SK-N-SH treated with all-trans-retinoic acid at 6 μM for 48 hours (cell line): ENCODE data around the gene ATL3.

Source experiments
- ATAC-seq: fragments of 200-7000 bp; cut with Tn5 transposase; 3 replicates; pipeline ENCODE4 v1.9.1; 2020; ENCODE audit warnings: mild to moderate bottlenecking, moderate library complexity
- ARNTL ChIP-seq: fragments of 450-650 bp; formaldehyde crosslinking; IDR thresholded peaks from 2 replicates; pipeline ENCODE4 v1.5.0; 2020; ENCODE audit warnings: low read depth, mild to moderate bottlenecking, moderate library complexity, borderline replicate concordance
- CREB5 ChIP-seq: fragments of 250-450 bp; sonication (Bioruptor Pico); IDR thresholded peaks from 2 replicates; pipeline ENCODE4 v1.5.1; 2020; ENCODE audit warnings: low read depth, mild to moderate bottlenecking, moderate library complexity
- CSDC2 ChIP-seq: fragments of 250-450 bp; sonication (Bioruptor Pico); IDR thresholded peaks from 2 replicates; pipeline ENCODE4 v1.5.0; 2020; ENCODE audit warnings: mild to moderate bottlenecking, moderate library complexity
- CSRNP3 ChIP-seq: fragments of 250-450 bp; sonication (Bioruptor Pico); IDR thresholded peaks from 2 replicates; pipeline ENCODE4 v1.5.1; 2021; ENCODE audit warnings: mild to moderate bottlenecking, moderate library complexity
- ESRRG ChIP-seq: fragments of 250-450 bp; sonication (Bioruptor Pico); IDR thresholded peaks from 2 replicates; pipeline ENCODE4 v1.6.1; 2021; ENCODE audit warnings: mild to moderate bottlenecking
- ISL1 ChIP-seq: fragments of 250-450 bp; sonication (Bioruptor Pico); IDR thresholded peaks from 2 replicates; pipeline ENCODE4 v2.1.2; 2022; ENCODE audit warnings: mild to moderate bottlenecking, moderate library complexity
- OSR1 ChIP-seq: fragments of 250-450 bp; sonication (Bioruptor Pico); IDR thresholded peaks from 2 replicates; pipeline ENCODE4 v1.8.0; 2022; ENCODE audit warnings: moderate library complexity, mild to moderate bottlenecking, inconsistent platforms
- PATZ1 ChIP-seq: fragments of 250-450 bp; sonication (Bioruptor Pico); IDR thresholded peaks from 2 replicates; pipeline ENCODE4 v1.8.0; 2020; ENCODE audit warnings: mild to moderate bottlenecking, moderate library complexity, borderline replicate concordance
- POU6F1 ChIP-seq: fragments of 250-450 bp; sonication (Bioruptor Pico); IDR thresholded peaks from 2 replicates; pipeline ENCODE4 v1.8.0; 2021; ENCODE audit warnings: low read depth, mild to moderate bottlenecking, moderate library complexity, borderline replicate concordance
- PPARA ChIP-seq: fragments of 250-450 bp; sonication (Bioruptor Pico); IDR thresholded peaks from 2 replicates; pipeline ENCODE4 v1.5.0; 2020; ENCODE audit warnings: mild to moderate bottlenecking, borderline replicate concordance
- RARB ChIP-seq: fragments of 250-450 bp; sonication (Bioruptor Pico); IDR thresholded peaks from 2 replicates; pipeline ENCODE4 v1.8.0; 2021; ENCODE audit warnings: mild to moderate bottlenecking, moderate library complexity
- SNAI2 ChIP-seq: fragments of 250-450 bp; sonication (Bioruptor Pico); IDR thresholded peaks from 2 replicates; pipeline ENCODE4 v1.5.0; 2020; ENCODE audit warnings: mild to moderate bottlenecking, moderate library complexity
- TCF4 ChIP-seq: fragments of 250-450 bp; sonication (Bioruptor Pico); IDR thresholded peaks from 2 replicates; pipeline ENCODE4 v1.8.0; 2021; ENCODE audit warnings: mild to moderate bottlenecking, moderate library complexity, borderline replicate concordance
- TOX ChIP-seq: fragments of 250-450 bp; sonication (Bioruptor Pico); IDR thresholded peaks from 2 replicates; pipeline ENCODE4 v1.8.0; 2021; ENCODE audit warnings: mild to moderate bottlenecking, moderate library complexity, borderline replicate concordance
- TSHZ2 ChIP-seq: fragments of 250-450 bp; sonication (Bioruptor Pico); IDR thresholded peaks from 2 replicates; pipeline ENCODE4 v1.5.0; 2020; ENCODE audit warnings: mild to moderate bottlenecking, moderate library complexity
- ZC3H10 ChIP-seq: fragments of 250-450 bp; sonication (Bioruptor Pico); IDR thresholded peaks from 2 replicates; pipeline ENCODE4 v1.5.1; 2021; ENCODE audit warnings: mild to moderate bottlenecking, moderate library complexity
- ZFP3 ChIP-seq: fragments of 250-450 bp; sonication (Bioruptor Pico); IDR thresholded peaks from 2 replicates; pipeline ENCODE4 v1.5.0; 2020; ENCODE audit warnings: mild to moderate bottlenecking, moderate library complexity
- ZFP30 ChIP-seq: fragments of 450-650 bp; formaldehyde crosslinking; IDR thresholded peaks from 2 replicates; pipeline ENCODE4 v1.5.0; 2022; ENCODE audit warnings: mild to moderate bottlenecking, moderate library complexity
- ZNF70 ChIP-seq: fragments of 450-650 bp; formaldehyde crosslinking; IDR thresholded peaks from 2 replicates; pipeline ENCODE4 v1.5.0; 2020; ENCODE audit warnings: mild to moderate bottlenecking, moderate library complexity
- ZNF8 ChIP-seq: fragments of 450-650 bp; formaldehyde crosslinking; IDR thresholded peaks from 2 replicates; pipeline ENCODE4 v1.5.0; 2020; ENCODE audit warnings: mild to moderate bottlenecking, moderate library complexity

The ATL3 gene

GRCh38 chr11:63716046-63716445, 44.9 kb upstream of the ATL3 start:
- no peak for TF ChIP-seq POU6F1
- no peak for TF ChIP-seq TOX (CRISPR knock-in tag)
- no peak for TF ChIP-seq ZFP3 (CRISPR knock-in tag)
- TF ChIP-seq CSRNP3 (CRISPR knock-in tag): no peak
- no peak for TF ChIP-seq RARB
- no peak for TF ChIP-seq ZFP30 (CRISPR knock-in tag)
- TF ChIP-seq ARNTL: no peak
- no peak for TF ChIP-seq TCF4
- no peak for TF ChIP-seq ZC3H10 (CRISPR knock-in tag)
- TF ChIP-seq SNAI2: no peak
- TF ChIP-seq PATZ1 (CRISPR knock-in tag): no peak
- TF ChIP-seq ESRRG (CRISPR knock-in tag): no peak
- no peak for TF ChIP-seq ZNF70 (CRISPR knock-in tag)
- TF ChIP-seq PPARA (CRISPR knock-in tag): no peak
- no peak for TF ChIP-seq TSHZ2 (CRISPR knock-in tag)
- no peak for TF ChIP-seq ZNF8 (CRISPR knock-in tag)
- TF ChIP-seq ISL1 (CRISPR knock-in tag): no peak
- no peak for ATAC-seq

- TF ChIP-seq PATZ1 (CRISPR knock-in tag) (no peak), ESRRG (CRISPR knock-in tag) (no peak), POU6F1 (no peak), OSR1 (CRISPR knock-in tag) (no peak), CREB5 (CRISPR knock-in tag) (no peak), CSDC2 (CRISPR knock-in tag) (no peak), ARNTL (no peak)
- ATAC-seq: no peak
Observed at GRCh38 chr11:63713766-63714165, 42.6 kb upstream of the ATL3 start.
